ENCODE data around the gene LYZL6. TPM values are rescaled to one million over a fixed set of nuclear protein-coding genes. Genes with fewer than 3 reads are reported as not detected.
A peak's percentile ranks its signal among the peaks of the same experiment; 100 is the strongest.

LYZL6 gene
- total RNA-seq, 2 donors from 2014 or later: not detected

GRCh38 chr17:35981908-35982330 is 38.4 kb upstream of the LYZL6 start:
- no peak overlapping the region for H3K27ac Mint-ChIP-seq
- TF ChIP-seq CTCF (conservative IDR thresholded peaks at IDR 0.05): peak; percentile 75
- Histone ChIP-seq H3K9me3 (ENCODE audit: control insufficient read depth, low read length) (no peaks in the 10 kb centered on the region), H3K9ac (ENCODE audit: extremely low read depth, low read length, poor library complexity, severe bottlenecking) (no peak overlapping the region), H3K4me3 (ENCODE audit: low read length) (no peak overlapping the region), H3K4me1 (ENCODE audit: control insufficient read depth, insufficient read depth, low read length) (no peaks in the 10 kb centered on the region), H3K27ac (ENCODE audit: low read depth, low read length) (no peak overlapping the region), H3K27me3 (ENCODE audit: control insufficient read depth, insufficient read depth, low read length, poor library complexity, severe bottlenecking) (no peaks in the 10 kb centered on the region), H3K36me3 (ENCODE audit: control insufficient read depth, insufficient read depth, low read length) (no peaks in the 10 kb centered on the region)
- WGBS, 2 experiments (ENCODE audit: insufficient coverage in 1 of 2, insufficient read length in 1 of 2): 79 to 81% methylated on average over 4 of the region's 4 CpGs
- peaks cover 2% of the 10 kb centered on the region for H3K27me3 Mint-ChIP-seq (ENCODE audit: insufficient read depth)
- DNase-seq: peak; percentile 76
- H3K9me3 Mint-ChIP-seq: no peaks in the 10 kb centered on the region
- H3K4me1 Mint-ChIP-seq: no peaks in the 10 kb centered on the region
- H3K4me3 Mint-ChIP-seq: no peak overlapping the region
- no peaks in the 10 kb centered on the region for H3K36me3 Mint-ChIP-seq (ENCODE audit: low read depth)

- no peaks in the 10 kb centered on the region for H3K9me3 ChIP-seq (ENCODE audit: control insufficient read depth, low read length)
- no peaks in the 10 kb centered on the region for H3K36me3 ChIP-seq (ENCODE audit: control insufficient read depth, insufficient read depth, low read length)
- no peaks in the 10 kb centered on the region for H3K36me3 Mint-ChIP-seq (ENCODE audit: low read depth)
- no peaks in the 10 kb centered on the region for H3K27me3 ChIP-seq (ENCODE audit: control insufficient read depth, insufficient read depth, low read length, poor library complexity, severe bottlenecking)
- WGBS, 2 experiments (ENCODE audit: insufficient coverage in 1 of 2, insufficient read length in 1 of 2): 92 to 96% methylated on average over 5 to 12 of the region's 12 CpGs
- peaks cover 2% of the 10 kb centered on the region for H3K4me1 Mint-ChIP-seq
- DNase-seq: no peak
- no peak for TF ChIP-seq CTCF (conservative IDR thresholded peaks at IDR 0.05)
- H3K4me3 ChIP-seq (ENCODE audit: low read length): no peak within 1 kb of the TSS
- no peak within 1 kb of the TSS for H3K9ac ChIP-seq (ENCODE audit: extremely low read depth, low read length, poor library complexity, severe bottlenecking)
- no peaks in the 10 kb centered on the region for H3K9me3 Mint-ChIP-seq
- H3K4me3 Mint-ChIP-seq: no peak within 1 kb of the TSS
- H3K27me3 Mint-ChIP-seq (ENCODE audit: insufficient read depth): peaks cover 2% of the 10 kb centered on the region
- H3K4me1 ChIP-seq (ENCODE audit: control insufficient read depth, insufficient read depth, low read length): no peaks in the 10 kb centered on the region
- H3K27ac ChIP-seq (ENCODE audit: low read depth, low read length): no peak within 1 kb of the TSS
- H3K27ac Mint-ChIP-seq: no peak within 1 kb of the TSS
These were observed 37.7 kb upstream of the LYZL6 start, which contains the start of gene CCL16 for GRCh38 chr17:35981246-35981645. Gene CCL16 (minus strand): TSS chr17:35981497. CDS start chr17:35981420, 77 bp downstream.

GRCh38 chr17:35978346-35978745 is 34.8 kb upstream of the LYZL6 start:
- Mint-ChIP-seq H3K4me3 (no peak overlapping the region), H3K36me3 (ENCODE audit: low read depth) (no peaks in the 10 kb centered on the region), H3K27me3 (ENCODE audit: insufficient read depth) (peaks cover under 1% of the 10 kb centered on the region), H3K27ac (no peak overlapping the region), H3K9me3 (no peaks in the 10 kb centered on the region), H3K4me1 (peaks cover 10% of the 10 kb centered on the region)
- WGBS, 2 experiments (ENCODE audit: insufficient coverage in 1 of 2, insufficient read length in 1 of 2): 91 to 100% methylated on average over 1 to 3 of the region's 3 CpGs
- no peak for DNase-seq
- no peak for TF ChIP-seq CTCF (conservative IDR thresholded peaks at IDR 0.05)
- Histone ChIP-seq H3K36me3 (ENCODE audit: control insufficient read depth, insufficient read depth, low read length) (no peaks in the 10 kb centered on the region), H3K4me3 (ENCODE audit: low read length) (no peak overlapping the region), H3K4me1 (ENCODE audit: control insufficient read depth, insufficient read depth, low read length) (no peaks in the 10 kb centered on the region), H3K27me3 (ENCODE audit: control insufficient read depth, insufficient read depth, low read length, poor library complexity, severe bottlenecking) (no peaks in the 10 kb centered on the region), H3K9ac (ENCODE audit: extremely low read depth, low read length, poor library complexity, severe bottlenecking) (no peak overlapping the region), H3K9me3 (ENCODE audit: control insufficient read depth, low read length) (no peaks in the 10 kb centered on the region), H3K27ac (ENCODE audit: low read depth, low read length) (no peak overlapping the region)

Measured in endodermal cell (in vitro differentiated cells).